ENCODE measurements around the gene EPSTI1. TPM values are rescaled to one million over a fixed set of nuclear protein-coding genes. Genes with fewer than 3 reads are reported as not detected.
A peak's percentile ranks its signal among the peaks of the same experiment; 100 is the strongest.
"Not testable (repeated sequence)": the region's sequence is repeated elsewhere in the genome, so short reads cannot be mapped to it uniquely, and the experiment has no call there.

The EPSTI1 gene
- total and polyA plus RNA-seq, 12 donors: 1.8 to 31.3 (median 3.7) TPM

- DNase-seq (no peak), ATAC-seq (peak in 1 of 8 donors; percentile 2)
- TF ChIP-seq CTCF (IDR thresholded peaks at IDR 0.05): no peak
- H3K9me3 ChIP-seq: no peaks in the 10 kb centered on the region
- WGBS, 2 donors: 63 to 68% methylated on average over 4 of the region's 4 CpGs
- H3K36me3 ChIP-seq: no peaks in the 10 kb centered on the region
- peak overlapping the region in 9 of 10 donors; percentile 75 to 93 (median 88) for H3K27ac ChIP-seq
- peak overlapping the region in 9 of 10 donors; percentile 56 to 78 (median 74) for H3K4me3 ChIP-seq
- peaks cover 0 to 46% (median 18%) of the 10 kb centered on the region in 9 donors for H3K4me1 ChIP-seq
- intact Hi-C loops (cut with DNase I): loop anchor here in 1 of 10 donors (2.0 kb wide), 1 partner anchor 30 kb away; the partner anchor contains the start of gene DNAJC15
- H3K27me3 ChIP-seq: no peaks in the 10 kb centered on the region
Observed at GRCh38 chr13:42992764-42993122, 702 bp upstream of the EPSTI1 start.

GRCh38 chr13:42991233-42991897 lies 676 bp downstream of the EPSTI1 start:
- H3K27me3 ChIP-seq; intact Hi-C loops (cut with DNase I); H3K9me3 ChIP-seq; DNase-seq; H3K36me3 ChIP-seq: not testable (repeated sequence)
- ATAC-seq: peak in 4 of 8 donors; percentile 1 to 5 (median 3)
- WGBS, 2 donors: 64 to 71% methylated on average over 15 of the region's 15 CpGs
- Histone ChIP-seq H3K4me3 (peak overlapping the region; percentile 56 to 78 (median 73)), H3K4me1 (peaks cover 0 to 36% (median 18%) of the 10 kb centered on the region in 9 donors), H3K27ac (peak overlapping the region; percentile 57 to 93 (median 87))

GRCh38 chr13:42990291-42991232 lies 1.5 kb downstream of the EPSTI1 start:
- H3K4me1 ChIP-seq: peaks cover 0 to 43% (median 25%) of the 10 kb centered on the region in 9 donors
- H3K27me3 ChIP-seq: no peaks in the 10 kb centered on the region
- no peaks in the 10 kb centered on the region for H3K9me3 ChIP-seq
- DNase-seq (no peak), ATAC-seq (peak in 6 of 8 donors; percentile 25 to 68 (median 42))
- WGBS, 2 donors: 33 to 35% methylated on average over 10 of the region's 10 CpGs
- no peaks in the 10 kb centered on the region for H3K36me3 ChIP-seq
- H3K27ac ChIP-seq: peak overlapping the region in 9 of 10 donors; percentile 75 to 93 (median 88)
- TF ChIP-seq CTCF (IDR thresholded peaks at IDR 0.05): no peak
- intact Hi-C loops (cut with DNase I): no loop called here
- H3K4me3 ChIP-seq: peak overlapping the region in 9 of 10 donors; percentile 56 to 78 (median 74)

GRCh38 chr13:42986176-42986574 lies 5.9 kb downstream of the EPSTI1 start:
- intact Hi-C loops (cut with DNase I): loop anchor here in 2 of 10 donors (10.0 kb wide), 2 partner anchors 139 to 819 kb away; no protein-coding TSS in a partner anchor
- ATAC-seq (peak in 1 of 8 donors; percentile 15), DNase-seq (no peak)
- Histone ChIP-seq H3K9me3 (no peaks in the 10 kb centered on the region), H3K36me3 (no peaks in the 10 kb centered on the region), H3K27me3 (no peaks in the 10 kb centered on the region), H3K4me1 (peaks cover 0 to 52% (median 32%) of the 10 kb centered on the region in 9 donors), H3K4me3 (no peak overlapping the region), H3K27ac (peak overlapping the region in 3 of 10 donors; percentile 7 to 53 (median 36))
- WGBS, 2 donors: 79 to 87% methylated on average over 7 of the region's 7 CpGs
- no peak for TF ChIP-seq CTCF (IDR thresholded peaks at IDR 0.05)

Measured in heart right ventricle (tissue), 16 donors.